Measurements from ENCODE around the gene TRIM47.
A peak's percentile ranks its signal among the peaks of the same experiment; 100 is the strongest.

TRIM47 gene, protein sequence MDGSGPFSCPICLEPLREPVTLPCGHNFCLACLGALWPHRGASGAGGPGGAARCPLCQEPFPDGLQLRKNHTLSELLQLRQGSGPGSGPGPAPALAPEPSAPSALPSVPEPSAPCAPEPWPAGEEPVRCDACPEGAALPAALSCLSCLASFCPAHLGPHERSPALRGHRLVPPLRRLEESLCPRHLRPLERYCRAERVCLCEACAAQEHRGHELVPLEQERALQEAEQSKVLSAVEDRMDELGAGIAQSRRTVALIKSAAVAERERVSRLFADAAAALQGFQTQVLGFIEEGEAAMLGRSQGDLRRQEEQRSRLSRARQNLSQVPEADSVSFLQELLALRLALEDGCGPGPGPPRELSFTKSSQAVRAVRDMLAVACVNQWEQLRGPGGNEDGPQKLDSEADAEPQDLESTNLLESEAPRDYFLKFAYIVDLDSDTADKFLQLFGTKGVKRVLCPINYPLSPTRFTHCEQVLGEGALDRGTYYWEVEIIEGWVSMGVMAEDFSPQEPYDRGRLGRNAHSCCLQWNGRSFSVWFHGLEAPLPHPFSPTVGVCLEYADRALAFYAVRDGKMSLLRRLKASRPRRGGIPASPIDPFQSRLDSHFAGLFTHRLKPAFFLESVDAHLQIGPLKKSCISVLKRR

DNA sequence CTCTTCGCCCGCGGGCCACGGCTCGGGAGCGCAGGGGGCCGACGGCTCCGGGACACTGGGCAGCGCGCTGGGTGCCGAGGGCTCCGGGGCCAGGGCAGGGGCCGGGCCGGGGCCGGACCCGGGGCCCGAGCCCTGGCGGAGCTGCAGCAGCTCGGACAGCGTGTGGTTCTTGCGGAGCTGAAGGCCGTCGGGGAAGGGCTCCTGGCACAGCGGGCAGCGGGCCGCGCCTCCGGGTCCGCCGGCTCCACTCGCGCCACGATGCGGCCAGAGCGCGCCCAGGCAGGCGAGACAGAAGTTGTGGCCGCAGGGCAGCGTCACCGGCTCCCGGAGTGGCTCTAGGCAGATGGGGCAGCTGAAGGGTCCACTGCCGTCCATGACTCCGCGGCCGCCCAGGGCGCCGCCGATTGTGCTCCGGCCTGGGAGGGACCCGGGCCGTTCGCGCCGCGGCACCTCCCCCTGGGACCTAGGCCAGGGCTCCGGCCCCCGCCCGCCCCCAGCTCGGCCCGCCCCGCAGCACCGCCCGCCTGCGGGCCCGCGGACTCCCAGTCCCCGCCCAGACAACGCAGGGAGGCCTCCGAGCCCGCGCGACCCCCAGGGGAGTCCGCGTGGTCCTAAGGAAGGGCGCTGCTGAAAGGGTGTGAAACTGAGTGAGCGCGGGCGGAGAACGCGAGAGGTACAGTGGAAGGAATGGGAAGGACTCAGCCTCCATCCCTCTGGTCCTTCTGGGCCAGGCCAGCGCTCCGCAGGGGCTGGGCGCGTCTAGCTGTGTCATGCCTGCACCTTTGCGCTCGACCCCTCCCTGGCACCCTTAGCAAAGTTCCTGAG lies at the start of gene TRIM47:
TRIM47 (minus strand) TSS at position 408 of the 825 bp plus-strand sequence; CDS start at position 375, 33 bp downstream.
- peak; percentile 69 for DNase-seq

DNA sequence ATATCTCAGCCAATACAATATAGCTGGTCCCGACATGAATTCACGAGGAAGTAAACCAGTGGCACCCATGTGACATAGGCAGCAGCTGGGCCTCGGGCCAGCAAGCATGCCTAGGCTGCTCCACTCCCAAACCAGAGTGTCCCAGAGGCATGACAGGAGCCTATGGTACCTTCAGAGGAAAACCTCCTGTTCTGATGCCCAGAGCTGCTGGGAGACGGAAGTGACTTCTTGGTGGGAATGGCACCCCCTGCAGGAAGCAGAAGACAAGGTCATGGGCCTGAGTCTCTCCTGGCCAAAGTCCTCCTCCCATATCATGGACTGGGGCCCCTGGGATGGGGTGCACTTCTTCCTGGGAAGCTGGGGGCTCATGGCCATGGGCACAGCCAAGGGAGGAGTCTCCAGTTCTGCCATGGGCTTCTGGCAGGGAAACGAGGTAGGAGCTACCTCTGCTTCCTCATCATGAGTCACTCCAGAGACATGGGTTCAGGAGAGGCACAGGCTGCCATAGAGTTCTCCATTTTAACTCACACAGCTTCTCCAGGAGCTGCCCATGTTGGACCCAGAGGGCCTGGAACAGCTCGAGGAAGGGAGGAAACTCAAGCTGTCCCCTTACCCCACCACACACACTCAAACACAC lies 49.0 kb upstream of the TRIM47 start:
- DNase-seq, result no peak

DNA sequence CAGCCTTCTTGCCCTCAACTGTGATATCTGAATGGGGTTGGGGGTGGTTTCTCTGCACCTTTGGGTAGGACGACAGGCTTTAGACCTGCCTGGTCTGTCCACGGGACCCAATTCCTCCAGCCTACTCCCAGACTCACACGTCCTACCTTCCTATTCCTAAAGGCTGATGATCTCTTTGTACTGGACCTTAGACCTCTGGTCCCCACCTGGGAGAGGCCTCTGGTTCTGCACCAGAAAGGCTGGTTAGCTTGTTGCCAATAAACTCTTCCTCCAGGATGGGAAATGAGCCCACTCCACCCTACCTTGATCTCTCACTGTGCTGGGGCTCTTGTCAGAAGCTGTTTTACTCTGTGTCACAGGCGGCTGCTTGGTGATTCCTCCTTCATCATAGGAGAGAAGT lies 48.1 kb upstream of the TRIM47 start:
- no peak for DNase-seq

DNA sequence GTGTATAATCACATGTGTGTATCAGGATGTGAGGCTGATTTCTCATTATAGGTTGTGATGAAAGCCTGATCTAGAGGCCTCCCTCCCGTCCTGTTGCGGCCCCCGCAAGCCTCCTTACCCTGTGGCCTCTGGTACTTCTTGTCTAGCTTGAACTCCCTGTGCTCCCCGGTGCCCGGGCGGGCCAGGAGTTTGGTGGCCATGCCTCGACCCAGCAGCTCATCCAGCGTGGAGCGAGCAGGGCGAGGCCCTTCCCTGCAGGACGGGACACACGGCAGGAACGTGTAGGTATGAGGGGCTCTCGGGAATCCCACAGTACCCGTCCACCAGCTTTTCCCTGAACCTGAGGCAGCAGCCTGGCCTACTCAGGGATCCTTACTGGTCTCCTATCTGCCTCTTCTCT lies 47.5 kb upstream of the TRIM47 start:
- DNase-seq, result no peak

DNA sequence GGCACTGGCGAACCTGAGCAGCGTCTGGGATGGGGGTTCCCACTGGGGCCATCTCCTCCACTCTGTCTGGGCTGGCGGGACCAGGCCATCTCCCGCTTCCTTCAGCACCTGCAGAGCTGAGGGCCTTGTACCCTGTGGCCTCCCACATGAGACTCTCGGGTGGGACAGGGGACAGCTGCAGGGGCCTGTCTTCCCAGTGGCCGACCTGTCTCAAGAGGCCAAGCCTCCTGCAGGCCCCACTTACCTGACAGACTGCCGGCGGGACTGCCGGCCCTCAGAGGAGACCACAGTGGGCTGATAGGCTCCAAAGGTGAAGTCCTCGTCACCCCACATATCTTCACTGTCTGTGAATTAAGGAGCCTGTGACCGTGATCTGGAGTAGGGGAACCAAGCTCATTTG lies 46.7 kb upstream of the TRIM47 start:
- no peak for DNase-seq

DNA sequence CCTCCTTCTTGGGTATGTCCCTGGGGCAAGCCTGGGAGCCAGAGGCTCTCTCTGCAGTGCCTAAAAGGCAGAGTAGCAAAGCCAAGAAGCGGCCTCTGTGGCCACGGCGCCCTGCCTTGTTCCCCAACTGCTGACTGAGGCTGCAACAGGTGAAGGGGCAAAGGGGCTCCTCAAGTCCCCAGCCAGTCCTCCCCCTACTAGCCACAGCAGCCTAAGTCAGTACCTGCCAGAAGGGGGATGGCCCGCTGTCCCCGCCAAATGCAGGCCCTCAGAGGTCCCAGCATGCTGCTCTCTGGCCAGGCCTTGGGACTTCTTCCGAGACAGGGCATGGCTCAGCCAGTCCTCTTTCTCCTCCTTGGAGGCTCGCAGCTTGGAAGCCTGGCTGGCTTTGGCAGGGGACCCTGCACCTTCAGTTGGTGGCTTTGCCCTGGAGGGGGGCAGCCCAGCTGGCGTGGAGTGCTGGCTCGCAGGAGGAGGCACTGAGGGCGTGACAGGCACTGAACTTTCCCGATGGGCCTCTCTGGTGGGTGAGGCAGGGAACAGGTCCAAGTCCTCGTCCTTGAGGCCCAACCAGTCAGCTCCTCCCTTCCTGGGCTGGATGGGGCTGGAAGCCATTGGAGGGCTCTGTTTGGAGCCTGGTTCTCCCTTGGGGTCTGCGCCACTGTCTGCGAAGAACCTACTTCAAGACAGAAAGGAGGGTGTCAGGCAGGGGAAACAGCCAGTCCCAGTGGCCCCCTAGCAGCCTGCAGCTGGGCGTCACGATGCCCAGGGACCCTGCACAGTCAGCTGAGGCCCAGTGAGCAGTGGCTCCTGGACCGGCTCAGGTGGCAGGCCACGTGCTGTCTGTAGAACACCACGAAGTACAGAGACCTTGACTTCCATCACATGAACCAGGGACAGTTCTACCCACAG lies 44.8 kb upstream of the TRIM47 start:
- no peak for DNase-seq

DNA sequence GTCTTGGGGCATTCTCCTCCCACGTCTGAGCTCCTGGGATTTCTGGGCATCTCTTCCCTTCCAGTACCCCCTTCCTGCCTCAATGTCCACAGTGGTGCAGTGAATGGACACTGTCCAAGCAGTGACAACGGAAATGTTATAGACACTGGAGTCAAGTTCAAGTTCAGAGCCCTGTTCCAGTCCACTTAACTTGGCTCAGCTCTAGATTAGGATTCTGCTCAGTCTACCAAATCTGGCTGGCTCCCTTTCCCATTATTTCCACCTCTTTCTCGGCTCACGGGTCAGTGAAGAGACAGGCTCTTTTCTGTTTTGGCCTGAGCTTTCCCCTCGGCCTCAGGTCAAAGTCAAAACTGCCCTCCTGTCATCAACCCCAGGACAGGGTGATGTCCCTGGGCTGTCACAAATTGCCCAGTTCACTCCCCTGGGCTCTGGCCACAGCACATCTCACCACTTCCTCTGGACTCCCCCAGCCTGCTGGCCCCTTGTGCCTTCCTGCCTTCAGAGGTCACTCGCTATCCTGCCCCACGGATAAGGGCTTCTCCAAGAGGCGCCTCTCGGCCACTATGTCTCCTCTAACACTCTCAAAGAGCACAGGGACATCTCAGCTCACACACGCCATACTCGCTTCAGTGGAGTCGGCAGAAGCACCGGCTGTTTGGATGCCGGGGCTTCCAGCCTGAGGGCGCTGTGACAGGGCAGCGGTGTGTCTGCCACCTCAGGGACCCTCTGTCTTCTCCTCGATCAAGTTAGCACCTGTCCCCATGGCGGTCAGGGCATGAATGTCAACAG lies 44.0 kb upstream of the TRIM47 start:
- no peak for DNase-seq

DNA sequence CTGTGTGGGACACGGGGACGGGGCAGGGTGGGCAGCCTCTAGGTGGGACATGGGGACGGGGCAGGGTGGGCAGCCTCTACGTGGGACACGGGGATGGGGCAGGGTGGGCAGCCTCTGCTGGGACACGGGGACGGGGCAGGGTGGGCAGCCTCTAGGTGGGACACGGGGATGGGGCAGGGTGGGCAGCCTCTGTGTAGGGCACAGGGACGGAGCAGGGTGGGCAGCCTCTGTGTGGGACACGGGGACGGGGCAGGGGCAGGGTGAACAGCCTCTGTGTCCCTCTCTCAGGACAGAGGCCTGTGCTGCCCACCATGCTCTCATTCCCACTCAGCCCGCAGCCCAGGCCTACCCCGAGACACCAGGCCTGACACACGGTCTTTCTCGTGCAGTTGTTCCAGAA lies 43.2 kb upstream of the TRIM47 start:
- no peak for DNase-seq

DNA sequence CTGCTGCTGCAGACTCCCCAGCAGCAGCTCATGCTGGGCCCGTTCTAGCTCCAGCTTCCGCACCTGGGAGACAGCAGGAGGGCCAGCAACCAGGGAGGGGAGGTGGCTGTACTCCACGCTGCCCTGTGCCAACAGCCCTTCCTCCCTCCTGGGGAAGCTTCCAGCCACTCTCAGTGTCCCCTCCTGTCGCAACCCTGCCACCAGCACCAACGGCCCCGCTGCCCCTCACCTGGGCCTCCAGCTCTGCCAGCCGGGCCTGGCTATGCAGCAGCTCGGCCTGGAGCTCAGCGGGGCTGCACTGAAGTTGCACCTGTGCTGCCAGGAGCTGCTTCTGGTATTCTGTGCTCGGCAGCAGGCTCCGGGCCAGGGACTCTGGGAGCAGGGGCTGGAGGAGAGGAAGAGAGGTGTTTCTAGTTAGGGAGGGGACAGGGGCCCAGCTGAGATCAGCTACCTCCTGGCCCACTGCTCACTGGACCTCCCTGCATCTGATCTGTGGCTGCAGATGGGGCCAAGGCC lies 41.7 kb upstream of the TRIM47 start:
- no peak for DNase-seq

DNA sequence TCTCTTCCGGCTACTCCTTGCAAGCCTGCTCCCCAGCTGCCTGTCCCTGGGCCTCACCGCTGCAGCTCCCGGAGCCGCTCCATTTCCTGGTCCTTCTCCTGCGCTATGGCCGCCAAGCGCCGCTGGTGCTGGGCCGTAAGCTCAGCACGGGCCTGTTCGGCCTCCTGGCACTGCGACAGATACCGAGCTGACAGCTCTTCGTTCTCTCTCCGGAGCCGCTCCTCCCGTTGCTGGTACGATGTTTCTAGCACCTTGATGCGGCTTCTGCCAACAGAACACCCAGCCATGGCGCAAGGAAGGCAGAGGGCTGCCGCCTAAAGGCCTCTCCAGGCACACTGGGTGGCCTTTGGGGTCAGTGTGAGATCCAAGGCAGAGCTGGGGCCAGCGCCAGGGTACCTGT lies 41.2 kb upstream of the TRIM47 start:
- no peak for DNase-seq

DNA sequence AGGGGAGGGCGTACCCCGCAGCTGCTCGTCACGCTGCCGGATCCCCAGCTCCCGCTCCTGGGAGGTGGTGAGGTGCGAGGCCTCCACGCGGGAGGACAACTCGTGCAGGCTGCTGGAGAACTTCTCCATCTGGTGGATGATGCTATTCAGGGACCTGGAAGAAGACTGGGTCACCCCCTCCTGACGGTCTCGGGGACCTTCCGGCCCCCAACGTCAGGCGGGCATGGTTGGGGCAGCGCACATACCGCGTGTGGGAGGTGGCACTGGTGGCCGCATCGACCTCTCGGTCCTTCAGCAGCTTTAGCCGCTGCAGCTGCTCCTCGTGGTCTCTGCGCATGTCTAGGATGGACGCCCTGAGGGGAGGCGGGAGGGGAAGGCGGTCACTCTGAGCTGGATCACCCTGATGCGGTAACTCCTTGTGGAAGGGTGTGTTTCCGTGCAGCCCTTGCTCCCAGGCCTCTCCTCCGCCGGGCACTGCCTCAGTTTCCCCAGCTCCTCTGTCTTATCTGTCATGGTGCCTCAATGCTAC lies 39.6 kb upstream of the TRIM47 start:
- DNase-seq, result no peak

DNA sequence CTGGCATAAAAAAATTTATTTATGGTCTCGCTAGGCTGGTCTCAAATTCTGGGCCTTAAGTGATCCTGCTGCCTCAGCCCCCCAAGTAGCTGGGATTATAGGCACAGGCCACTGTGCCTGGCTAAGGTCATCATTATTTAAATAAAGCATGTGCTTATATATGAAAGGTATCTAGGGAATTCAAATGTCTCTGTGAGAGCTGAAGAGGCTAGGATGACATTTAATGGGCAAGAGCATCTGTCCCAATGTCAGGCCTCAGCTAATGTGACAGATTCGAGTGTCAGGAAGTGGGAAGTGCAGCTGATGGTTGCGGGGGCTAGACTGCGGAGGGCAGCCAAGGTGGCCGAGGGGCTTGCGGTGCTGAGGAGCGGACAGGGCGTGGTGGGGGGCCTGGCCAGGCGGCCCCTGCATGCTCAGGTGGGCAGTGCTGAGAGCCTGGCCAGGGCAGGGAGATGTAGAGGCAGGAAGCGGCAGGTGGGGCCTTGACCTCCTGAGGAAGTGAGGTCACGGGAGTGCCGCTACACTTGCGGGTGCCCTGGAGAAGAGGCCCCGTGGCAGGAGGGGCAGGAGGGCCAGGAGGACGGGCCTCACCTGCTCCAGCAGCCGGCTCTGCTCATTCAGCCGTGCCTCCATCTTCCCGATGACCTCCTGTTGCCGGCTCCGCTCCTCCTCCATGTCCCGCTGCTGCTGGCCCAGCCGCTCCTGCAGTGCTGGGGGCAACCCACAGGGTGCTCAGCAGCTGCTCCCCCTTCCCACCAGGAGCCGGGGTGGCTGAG lies 38.9 kb upstream of the TRIM47 start:
- no peak for DNase-seq

DNA sequence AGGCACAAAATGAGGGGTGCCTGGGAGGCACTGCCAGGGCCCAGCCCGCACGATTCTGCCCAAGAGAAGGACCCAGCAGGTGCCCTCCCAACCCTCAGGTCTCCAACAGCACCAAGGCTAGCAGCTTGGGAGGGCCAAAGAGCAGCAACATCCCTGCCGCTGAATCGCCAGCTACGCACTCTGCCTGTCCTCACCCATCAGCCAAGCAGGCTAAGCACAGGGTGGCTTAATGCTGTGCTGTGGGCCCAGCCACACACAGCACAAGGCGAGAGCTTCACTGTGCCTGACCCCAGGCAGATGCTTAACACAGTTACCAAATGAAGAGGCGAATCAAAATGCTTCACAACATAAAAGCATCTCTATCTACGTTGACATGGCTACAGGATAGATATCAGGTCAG lies 36.9 kb upstream of the TRIM47 start:
- no peak for DNase-seq

DNA sequence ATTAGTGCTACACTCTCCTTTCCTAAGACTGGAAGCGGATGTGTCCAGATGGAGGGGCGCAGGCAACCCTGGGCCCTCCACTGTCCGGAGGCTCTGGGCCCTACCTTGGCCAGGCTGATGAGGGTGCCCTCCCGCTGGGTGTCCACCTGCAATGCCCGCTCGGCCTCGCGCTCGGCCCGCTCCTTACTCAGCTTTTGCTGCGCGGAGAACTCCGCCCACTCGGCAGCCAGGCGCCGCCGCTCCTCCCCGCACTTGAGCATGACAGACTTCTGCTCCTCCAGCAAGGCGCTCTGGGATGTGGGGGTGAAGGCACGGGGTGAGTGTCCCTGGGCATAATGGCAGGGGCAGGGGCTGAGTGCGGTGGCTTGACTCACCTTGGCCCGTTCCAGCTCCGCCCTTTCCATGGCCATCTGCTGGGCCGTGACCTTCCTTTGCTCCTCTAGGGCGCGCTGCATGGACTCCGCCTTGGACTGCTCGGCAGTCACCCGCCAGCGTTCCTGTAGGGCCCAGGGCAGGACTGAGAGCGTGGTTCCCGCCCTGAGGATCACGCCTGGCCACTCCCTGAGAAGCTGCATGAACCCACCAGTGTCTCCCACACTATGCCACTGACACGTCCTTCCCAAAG lies 36.4 kb upstream of the TRIM47 start:
- no peak for DNase-seq

DNA sequence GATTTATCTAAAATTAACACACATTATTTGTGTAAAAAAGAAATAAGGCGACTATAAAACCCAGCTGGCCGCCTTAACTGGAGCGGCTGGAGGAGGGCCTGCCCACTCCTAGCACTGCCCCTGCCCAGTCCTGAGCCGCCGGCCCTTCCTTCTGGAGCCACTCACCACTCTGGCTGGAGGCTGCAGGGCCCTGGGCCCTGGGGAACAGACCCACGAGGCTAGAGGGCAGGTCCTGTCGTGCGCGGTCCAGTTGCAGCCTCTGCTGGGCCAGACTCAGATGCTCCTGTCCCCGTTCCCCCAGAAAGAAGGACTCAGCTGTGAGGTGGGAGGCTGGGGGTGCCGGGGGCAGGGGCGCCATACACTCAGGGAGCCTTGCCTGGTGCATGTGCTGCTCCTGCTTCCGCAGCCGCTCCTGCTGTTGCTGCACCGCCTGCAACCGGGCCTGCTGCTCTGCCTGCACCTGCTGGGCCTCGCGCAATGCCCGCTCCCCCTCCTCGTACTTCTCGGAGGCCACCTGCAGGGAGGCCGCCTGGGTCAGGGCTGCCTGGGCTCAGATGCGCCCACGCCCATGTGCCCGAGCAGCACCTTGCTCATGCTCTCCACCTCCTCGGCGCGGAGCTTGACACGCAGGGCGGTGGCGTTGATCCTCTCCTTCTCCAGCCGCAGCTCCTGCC lies 35.3 kb upstream of the TRIM47 start:
- DNase-seq, result no peak

DNA sequence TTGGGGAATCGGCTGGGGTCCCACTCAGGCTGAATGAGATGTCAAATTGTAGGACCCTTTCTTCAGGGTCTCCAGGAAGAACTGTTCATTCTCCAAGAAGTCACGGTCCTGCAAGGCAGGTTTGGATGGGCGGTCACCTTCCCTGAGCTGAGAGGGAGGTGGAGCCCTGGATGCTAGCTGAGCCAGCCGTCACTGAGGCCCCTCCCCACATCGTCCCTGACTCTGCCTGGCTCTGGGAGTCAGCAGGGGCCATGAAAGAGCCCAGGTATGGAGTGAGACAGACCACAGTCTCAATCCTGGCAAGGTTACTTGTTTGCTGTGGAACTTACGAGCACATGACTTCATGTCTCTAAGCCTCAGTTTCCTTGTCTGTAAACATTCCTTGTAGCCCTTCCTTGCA lies 32.3 kb upstream of the TRIM47 start:
- no peak for DNase-seq

DNA sequence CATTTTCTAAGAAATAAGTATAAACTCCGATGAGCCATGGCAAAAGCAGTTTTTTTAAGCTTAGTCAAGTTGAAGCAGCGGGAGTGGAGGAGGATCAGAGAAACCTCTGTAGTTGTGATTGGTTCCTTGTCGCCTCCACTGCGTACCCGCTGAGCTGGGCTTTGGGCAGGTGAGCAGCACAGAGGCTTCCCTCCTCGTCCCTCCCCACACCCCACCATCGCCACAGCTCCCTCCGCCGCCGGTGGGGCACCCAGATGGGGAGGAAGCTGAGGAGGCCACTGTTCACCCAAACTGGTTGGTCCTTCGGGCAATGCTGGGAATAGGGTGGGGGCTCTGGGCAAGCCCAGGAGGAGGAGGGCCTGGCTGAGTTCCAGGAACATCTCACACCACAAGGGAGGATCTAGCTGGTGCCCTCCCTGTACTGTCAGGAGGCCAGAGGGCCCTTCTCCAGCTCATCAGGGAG lies 31.5 kb upstream of the TRIM47 start:
- no peak for DNase-seq

DNA sequence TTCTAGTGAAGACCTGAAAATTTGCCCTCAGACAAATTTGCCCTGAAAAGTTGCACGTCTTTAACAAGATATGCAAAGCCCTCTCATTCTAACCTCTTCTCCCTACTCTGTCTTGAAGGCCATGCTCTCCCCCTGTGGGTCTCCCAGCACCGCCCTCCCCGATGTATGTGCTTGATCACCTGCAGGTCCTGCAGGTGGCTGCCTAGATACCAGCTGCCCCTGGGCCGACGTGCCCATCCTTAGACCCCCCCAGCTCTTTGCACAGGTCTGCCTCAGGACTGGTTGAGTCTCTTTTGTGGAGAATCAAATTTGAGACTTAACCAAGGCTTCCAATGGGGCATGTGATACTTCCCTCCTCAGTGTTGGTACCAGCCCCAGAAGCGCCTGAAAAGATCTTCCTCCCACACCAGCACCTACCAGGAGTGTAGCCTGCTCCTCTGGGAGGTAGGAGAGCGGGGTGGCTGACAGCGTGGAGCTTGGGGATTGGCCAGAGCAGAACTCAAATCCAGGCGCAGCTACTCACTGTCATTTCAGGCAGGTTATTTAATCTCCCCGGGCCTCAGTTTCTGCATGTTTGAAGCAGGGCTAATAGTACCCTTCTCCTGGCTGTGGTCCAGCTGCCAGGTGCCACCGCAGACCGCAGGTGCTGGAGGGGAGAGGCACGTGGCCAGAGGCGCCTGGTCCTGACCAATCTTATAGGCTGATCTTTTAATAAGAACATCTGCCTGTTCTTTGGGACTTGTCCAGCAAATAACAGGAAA lies 30.9 kb upstream of the TRIM47 start:
- no peak for DNase-seq
